ENCODE results near the gene AIFM2. TPM values are rescaled to one million over a fixed set of nuclear protein-coding genes. Genes with fewer than 3 reads are reported as not detected.

AIFM2 gene
- total and polyA plus RNA-seq, 2 of the 13 experiments (the other 11 are each of a cell fraction or from before 2014, with no cell fraction given): 20.3 to 29.5 TPM

DNA sequence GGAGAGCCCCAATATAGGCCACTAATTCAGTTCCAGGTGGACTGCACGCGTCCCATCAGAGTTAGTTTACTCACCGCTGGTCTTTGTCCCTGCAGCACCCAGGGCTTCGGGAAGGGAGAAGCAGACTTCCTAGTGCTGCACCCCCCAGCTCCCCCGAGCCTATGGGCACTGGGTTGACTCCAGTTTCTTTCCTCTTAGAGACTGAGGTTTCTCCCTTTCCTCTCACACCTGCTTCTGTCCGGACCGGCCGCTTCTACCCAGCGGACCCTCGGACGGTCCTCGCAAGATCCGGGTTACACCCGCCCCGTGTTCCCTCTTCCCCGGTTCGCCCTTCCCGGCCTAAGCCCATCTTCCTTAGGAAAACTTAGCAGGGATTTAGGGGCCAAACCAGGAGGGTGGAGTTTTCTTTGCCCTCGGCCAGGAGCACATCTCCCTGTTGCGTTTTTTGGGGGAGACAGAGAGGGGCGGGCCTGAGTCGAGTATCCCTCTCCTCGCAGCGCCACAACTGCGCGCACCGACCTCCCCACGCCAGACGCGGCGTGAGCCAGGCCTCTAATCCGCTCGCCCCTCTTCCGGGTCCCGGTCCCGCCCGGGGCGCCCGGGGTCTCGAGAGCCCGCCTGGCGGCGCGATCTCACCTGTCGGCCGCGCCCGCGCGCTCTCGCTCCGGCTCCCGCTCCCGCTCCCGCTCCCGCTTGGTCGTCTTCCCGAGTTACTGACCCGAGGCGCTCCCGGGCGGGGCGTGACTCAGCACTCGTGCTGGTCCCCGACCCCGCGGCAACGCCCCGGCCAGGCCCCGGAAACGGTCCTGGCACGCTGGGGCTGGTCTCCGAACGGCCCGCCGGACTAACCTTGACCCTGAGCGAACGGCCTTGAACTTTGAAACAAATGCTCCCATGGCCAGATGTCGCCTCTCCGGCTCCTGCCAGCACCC, at the start of gene AIFM2 (continued):
- TF ChIP-seq, protein P1, sequence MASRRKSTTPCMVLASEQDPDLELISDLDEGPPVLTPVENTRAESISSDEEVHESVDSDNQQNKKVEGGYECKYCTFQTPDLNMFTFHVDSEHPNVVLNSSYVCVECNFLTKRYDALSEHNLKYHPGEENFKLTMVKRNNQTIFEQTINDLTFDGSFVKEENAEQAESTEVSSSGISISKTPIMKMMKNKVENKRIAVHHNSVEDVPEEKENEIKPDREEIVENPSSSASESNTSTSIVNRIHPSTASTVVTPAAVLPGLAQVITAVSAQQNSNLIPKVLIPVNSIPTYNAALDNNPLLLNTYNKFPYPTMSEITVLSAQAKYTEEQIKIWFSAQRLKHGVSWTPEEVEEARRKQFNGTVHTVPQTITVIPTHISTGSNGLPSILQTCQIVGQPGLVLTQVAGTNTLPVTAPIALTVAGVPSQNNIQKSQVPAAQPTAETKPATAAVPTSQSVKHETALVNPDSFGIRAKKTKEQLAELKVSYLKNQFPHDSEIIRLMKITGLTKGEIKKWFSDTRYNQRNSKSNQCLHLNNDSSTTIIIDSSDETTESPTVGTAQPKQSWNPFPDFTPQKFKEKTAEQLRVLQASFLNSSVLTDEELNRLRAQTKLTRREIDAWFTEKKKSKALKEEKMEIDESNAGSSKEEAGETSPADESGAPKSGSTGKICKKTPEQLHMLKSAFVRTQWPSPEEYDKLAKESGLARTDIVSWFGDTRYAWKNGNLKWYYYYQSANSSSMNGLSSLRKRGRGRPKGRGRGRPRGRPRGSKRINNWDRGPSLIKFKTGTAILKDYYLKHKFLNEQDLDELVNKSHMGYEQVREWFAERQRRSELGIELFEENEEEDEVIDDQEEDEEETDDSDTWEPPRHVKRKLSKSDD (CRISPR knock-in tag; IDR thresholded peaks at IDR 0.05; ENCODE audit: low read depth): no peak
- TF ChIP-seq, protein P2, sequence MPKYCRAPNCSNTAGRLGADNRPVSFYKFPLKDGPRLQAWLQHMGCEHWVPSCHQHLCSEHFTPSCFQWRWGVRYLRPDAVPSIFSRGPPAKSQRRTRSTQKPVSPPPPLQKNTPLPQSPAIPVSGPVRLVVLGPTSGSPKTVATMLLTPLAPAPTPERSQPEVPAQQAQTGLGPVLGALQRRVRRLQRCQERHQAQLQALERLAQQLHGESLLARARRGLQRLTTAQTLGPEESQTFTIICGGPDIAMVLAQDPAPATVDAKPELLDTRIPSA (CRISPR knock-in tag; IDR thresholded peaks at IDR 0.05; ENCODE audit: borderline replicate concordance): no peak
- TF ChIP-seq HOXA7 (CRISPR knock-in tag; IDR thresholded peaks at IDR 0.05) (no peak), ZNF572 (CRISPR knock-in tag; IDR thresholded peaks at IDR 0.05) (no peak), ZNF670 (CRISPR knock-in tag; IDR thresholded peaks at IDR 0.05; ENCODE audit: borderline replicate concordance) (peak; percentile 86; the same call in 1 of the 2 replicates), ZNF460 (CRISPR knock-in tag; IDR thresholded peaks at IDR 0.05; ENCODE audit: borderline replicate concordance) (peak; percentile 47; the same call in 1 of the 2 replicates), ZNF543 (CRISPR knock-in tag; IDR thresholded peaks at IDR 0.05) (peak; percentile 62; the same call in 1 of the 2 replicates), ZNF605 (CRISPR knock-in tag; IDR thresholded peaks at IDR 0.05) (peak; percentile 9; the same call in 1 of the 2 replicates), TGIF2 (CRISPR knock-in tag; IDR thresholded peaks at IDR 0.05) (peak; percentile 71), ASH2L (IDR thresholded peaks at IDR 0.05; ENCODE audit: insufficient read length, low read depth, low read length) (peak; percentile 74), SIN3A (IDR thresholded peaks at IDR 0.05; ENCODE audit: borderline replicate concordance, low read depth, low read length) (peak; percentile 40; the same call in 1 of the 2 replicates), ZNF510 (CRISPR knock-in tag; IDR thresholded peaks at IDR 0.05; ENCODE audit: low read depth) (peak; percentile 50; the same call in 1 of the 2 replicates), MED13 (CRISPR knock-in tag; IDR thresholded peaks at IDR 0.05) (peak; percentile 89; the same call in 1 of the 2 replicates), ZNF615 (CRISPR knock-in tag; IDR thresholded peaks at IDR 0.05; ENCODE audit: borderline replicate concordance) (no peak), ARNT2 (CRISPR knock-in tag; IDR thresholded peaks at IDR 0.05; ENCODE audit: low read depth) (peak; percentile 86), ZSCAN21 (CRISPR knock-in tag; IDR thresholded peaks at IDR 0.05; ENCODE audit: borderline replicate concordance) (peak; percentile 71; the same call in 1 of the 2 replicates)
- TF ChIP-seq, protein P3, sequence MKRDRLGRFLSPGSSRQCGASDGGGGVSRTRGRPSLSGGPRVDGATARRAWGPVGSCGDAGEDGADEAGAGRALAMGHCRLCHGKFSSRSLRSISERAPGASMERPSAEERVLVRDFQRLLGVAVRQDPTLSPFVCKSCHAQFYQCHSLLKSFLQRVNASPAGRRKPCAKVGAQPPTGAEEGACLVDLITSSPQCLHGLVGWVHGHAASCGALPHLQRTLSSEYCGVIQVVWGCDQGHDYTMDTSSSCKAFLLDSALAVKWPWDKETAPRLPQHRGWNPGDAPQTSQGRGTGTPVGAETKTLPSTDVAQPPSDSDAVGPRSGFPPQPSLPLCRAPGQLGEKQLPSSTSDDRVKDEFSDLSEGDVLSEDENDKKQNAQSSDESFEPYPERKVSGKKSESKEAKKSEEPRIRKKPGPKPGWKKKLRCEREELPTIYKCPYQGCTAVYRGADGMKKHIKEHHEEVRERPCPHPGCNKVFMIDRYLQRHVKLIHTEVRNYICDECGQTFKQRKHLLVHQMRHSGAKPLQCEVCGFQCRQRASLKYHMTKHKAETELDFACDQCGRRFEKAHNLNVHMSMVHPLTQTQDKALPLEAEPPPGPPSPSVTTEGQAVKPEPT (CRISPR knock-in tag; IDR thresholded peaks at IDR 0.05; ENCODE audit: low read depth): no peak
- TF ChIP-seq, protein P4, sequence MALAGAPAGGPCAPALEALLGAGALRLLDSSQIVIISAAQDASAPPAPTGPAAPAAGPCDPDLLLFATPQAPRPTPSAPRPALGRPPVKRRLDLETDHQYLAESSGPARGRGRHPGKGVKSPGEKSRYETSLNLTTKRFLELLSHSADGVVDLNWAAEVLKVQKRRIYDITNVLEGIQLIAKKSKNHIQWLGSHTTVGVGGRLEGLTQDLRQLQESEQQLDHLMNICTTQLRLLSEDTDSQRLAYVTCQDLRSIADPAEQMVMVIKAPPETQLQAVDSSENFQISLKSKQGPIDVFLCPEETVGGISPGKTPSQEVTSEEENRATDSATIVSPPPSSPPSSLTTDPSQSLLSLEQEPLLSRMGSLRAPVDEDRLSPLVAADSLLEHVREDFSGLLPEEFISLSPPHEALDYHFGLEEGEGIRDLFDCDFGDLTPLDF (CRISPR knock-in tag; IDR thresholded peaks at IDR 0.05): no peak; the same call in 1 of the 2 replicates
- TF ChIP-seq, protein P5, sequence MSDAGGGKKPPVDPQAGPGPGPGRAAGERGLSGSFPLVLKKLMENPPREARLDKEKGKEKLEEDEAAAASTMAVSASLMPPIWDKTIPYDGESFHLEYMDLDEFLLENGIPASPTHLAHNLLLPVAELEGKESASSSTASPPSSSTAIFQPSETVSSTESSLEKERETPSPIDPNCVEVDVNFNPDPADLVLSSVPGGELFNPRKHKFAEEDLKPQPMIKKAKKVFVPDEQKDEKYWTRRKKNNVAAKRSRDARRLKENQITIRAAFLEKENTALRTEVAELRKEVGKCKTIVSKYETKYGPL (CRISPR knock-in tag; IDR thresholded peaks at IDR 0.05): no peak

All from HepG2 (cell line).